GM21367 (cell line): ENCODE results near the gene SF3A2.

Experiments
- ATAC-seq: cut with Tn5 transposase; IDR thresholded peaks from one replicate; pipeline ENCODE4 v1.9.1; 2021; ENCODE audit not compliant: unreplicated experiment

Gene SF3A2

DNA sequence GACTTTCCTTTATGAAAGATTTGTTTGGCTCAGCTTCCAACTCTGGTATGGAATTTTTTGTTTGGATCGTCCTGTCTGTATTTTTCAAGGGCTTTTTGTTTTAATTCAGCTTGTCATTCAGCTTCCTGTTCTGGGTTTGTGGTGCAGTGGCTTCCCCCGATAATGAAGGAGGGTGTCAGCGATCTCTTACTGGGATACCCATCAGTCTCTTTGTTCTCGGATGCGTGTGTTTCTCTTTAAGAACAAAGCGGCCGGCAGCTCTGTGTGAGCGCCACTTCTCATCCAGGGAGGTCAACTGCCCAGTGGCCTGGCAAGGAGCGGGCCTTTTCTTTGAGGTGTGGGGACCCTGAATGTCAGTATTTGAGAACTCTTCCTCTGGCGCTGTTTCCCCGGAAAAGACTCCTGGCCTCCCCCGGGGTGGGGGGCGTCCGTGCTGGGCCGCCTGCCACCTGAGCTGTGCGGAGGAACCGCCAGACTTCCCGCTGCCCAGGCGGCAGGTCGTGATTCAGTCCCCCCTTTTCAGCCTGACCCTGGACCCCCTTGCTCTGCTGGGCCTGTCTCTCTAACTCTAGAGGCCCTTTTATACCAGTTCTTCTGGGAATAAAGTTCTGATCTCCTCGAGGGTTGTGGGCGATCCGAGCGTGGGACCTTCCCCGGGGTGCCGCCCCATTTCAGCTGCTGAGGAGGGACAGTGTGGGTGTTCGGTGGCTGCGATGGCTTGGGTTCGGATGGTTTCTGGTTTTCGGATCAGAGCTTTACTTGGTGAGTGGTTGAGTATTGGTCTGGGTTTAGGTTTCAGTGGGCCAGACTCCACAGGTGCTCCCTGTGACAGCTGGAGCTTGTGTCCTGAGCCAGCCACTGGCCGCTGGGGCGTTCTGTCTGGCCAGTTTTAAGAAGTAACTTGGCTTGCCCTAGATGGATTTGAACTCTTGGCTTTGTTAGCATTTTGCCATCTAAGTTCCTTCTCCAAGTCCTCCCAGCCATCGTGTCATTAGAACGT, 3.4 kb downstream of the SF3A2 start:
- no peak for ATAC-seq

DNA sequence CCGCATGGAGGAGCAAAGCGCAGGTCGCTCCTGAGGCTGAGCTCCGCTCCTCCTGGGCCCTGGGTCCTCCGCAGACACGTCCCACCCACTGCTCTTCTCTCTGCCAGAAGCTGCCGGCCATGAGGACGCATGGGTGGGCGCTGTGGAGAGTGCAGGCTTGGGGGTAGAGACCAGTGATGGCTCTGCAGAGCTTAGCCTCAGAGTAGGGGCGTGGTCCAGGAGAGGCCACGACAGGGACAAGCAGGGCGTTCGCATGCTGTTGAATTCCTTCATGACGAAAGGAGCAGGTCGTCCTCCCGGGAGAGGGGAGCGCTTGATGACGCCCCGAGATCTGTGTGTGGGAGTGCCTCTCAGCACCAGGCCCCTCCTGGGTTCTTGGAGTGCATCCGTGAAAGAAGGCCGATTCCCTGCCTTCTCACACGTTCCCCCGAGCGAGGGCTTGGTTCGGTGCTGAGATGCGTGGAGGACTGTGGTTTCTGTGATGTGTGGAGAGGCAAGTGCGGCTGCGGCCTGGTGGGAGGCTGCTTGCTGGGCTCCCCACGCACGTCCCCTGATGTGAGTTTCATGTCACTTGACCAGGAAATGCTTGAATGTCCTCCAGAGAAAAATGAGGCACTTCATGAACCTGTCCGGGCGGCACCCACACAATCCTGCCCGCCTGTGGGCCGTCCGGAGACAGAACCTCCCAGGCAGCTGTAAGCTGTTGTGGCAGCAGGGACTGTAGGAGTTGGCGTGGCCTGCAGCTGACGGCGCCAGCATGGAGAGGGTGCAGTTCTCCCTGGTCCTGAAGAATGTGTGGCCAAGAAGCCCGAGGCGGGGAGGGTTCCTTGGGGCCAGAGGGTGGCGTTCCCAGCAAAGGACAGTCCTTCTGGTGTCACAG, 4.5 kb downstream of the SF3A2 start:
- ATAC-seq, result no peak

DNA sequence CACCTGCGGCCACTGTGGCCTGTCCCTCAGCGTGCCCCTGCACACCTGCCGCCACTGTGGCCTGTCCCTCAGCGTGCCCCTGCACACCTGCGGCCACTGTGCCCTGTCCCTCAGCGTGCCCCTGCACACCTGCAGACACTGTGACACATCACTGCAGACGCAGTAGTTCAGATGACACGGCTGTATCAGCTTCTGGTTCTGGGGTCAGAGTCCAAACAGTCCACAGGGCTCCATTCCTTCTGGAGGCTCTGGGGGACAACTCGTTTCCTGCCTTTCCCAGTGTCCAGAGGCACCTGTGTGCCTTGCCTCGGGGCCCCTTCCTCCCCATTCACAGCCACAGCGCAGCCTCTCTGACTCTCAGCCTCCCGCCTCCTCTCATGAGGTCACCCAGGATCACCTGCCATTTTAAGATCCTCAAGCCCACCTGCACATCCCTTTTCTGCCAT, 5.5 kb downstream of the SF3A2 start:
- no peak for ATAC-seq

DNA sequence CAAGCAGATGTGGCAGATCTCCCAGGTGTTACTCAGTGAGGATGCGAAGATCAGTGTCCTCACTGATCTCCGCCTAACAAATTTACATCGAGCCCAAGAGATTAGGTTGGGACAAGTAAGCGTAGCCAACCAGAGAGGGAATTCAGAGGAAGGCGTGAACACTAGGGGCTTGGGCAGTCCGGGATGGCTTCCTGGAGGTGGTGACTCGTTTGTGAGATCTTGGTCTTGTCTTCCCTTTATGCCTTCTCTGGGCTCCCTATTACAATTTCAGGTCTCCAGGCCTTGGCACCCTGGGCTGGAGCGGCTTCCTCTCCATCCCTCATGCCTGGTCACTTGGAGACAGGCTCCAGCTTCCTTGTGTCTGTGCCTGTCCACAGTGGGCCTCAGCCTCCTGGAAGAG, 6.2 kb downstream of the SF3A2 start:
- no peak for ATAC-seq

DNA sequence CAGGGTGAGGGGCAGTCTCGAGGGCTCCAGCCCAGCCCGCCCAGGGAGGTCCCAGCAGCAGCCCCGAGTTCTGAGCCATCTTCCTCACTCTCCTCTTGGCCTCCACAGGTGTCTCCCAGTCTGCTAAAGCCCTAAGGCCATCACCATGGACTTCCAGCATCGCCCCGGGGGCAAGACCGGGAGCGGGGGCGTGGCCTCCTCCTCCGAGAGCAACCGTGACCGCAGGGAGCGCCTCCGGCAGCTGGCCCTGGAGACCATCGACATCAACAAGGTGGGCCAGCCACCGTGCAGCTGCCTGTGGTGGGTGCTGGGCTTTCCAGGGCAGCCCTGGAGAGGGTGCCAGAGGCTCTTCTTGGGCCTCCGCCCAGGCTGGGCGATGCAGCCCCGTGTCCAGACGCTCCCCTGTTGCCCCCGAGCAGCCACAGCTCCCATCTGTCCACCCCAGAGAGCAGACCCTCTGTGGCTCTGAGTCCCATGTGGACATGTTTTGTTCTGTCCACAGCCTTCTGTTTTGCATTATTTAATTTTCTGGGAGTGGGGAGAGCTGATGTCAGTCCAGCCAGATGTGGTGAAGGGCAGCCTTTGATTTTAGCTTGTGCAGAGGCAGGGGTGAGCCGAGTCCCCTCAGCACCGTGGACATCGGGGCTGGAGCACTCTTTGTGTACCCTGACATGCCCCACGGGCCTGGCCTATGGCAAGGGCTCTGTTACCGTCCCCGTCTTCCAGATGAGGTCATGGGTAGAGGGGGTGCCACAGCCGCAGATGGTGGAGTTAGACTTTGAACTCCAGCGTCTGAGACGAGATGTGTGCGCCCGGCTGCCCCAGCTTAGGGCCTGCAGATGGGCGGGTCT, 6.9 kb downstream of the SF3A2 start:
- ATAC-seq, result no peak

DNA sequence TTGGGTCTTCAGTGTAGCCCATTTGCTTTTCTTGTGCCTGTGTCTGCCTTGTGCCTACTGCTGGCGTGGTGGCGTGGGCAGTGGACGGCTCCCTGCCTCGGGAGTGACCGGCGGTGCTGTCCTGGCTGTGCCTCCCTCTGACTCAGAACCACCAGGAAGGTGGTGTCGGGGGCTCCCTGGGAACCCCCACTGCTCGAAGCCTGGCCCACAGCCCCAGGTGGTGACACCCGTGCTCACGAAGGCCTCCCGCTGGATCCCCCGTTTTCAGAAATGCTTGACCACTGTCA, 7.4 kb downstream of the SF3A2 start:
- no peak for ATAC-seq

DNA sequence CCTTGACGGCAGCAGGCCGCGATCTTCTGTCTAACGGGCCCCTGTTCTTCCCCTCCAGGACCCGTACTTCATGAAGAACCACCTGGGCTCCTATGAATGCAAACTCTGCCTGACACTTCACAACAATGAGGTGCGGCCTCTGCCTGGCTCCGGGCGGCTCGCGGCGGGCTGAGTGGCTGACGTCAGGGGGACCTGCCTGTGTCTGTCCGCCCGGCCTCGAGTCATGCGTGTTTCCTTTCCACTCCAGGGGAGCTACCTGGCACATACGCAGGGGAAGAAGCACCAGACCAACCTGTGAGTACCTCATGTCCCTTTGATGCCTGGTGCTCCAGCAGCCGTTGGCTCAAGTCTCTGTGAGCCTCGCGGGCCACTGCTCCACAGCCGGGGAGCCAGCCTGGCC, 7.9 kb downstream of the SF3A2 start:
- no peak for ATAC-seq

DNA sequence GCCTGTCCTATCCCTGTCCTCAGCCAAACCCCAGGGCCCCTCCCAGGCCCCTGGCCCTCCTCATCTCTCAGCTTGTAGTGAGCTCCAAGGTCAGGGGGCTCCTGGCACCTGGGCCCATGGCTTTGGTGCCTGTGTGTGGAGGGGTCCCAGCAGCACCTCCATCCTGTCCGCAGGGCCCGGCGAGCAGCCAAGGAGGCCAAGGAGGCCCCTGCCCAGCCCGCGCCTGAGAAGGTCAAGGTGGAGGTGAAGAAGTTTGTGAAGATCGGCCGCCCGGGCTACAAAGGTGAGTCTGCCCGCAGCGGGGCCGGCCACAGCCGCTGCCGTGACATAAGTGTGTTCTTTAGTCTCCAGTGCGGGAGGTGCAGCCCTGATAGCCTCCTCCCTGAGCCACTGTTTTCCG, 8.6 kb downstream of the SF3A2 start:
- no peak for ATAC-seq

DNA sequence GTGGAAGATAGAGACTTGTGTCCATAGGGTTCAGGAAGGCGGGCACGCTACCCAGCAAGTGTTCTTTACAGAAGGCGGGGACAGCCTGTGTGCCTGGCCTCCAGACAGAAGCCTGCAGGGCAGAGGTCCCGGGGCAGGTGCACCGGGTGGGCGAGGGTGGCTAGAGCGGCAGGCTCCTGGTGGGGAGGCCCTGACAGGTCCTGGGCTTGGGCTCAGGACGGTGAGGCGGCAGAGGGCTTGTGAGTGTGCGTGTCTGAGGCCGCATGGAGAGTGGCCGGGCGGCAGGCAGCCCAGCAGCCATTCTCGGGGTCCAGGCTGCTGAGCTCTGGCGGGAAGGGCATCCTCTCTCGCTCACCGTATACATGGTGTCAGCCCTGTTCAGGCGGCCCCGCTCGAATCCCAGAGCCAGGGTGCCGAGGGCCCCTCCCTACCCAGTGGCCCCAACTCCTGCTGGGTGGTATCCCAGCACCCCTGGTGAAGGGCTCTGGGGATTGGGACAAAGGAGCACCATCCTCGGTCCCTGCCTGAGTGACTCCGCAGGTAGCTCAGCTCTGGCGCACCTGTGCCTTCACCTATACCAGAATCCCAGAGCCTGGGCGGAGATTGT, 9.5 kb downstream of the SF3A2 start:
- no peak for ATAC-seq

DNA sequence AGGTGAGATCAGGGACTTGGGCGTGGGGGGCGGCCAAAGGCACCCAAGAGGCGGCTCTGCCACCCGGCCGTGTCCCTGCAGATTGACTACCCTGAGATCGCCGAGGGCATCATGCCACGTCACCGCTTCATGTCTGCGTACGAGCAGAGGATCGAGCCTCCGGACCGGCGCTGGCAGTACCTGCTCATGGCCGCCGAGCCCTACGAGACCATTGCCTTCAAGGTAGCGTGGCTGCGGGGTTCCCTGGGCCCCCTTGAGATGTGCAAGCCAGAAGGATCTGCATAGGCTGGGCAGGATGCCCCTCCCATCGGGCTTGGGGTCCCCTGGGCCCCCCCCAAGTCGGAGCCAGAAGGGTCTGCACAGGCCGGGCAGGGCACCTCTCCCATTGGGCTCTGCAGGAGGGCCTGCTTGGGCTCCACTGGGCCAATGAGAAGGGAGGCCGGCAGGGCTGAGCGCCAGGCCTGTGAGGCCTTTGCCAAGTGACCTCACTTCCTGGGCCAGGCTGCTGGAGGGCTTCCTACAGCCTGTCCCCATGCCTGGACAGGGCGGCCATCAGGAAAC, 10.3 kb downstream of the SF3A2 start:
- ATAC-seq, result no peak

DNA sequence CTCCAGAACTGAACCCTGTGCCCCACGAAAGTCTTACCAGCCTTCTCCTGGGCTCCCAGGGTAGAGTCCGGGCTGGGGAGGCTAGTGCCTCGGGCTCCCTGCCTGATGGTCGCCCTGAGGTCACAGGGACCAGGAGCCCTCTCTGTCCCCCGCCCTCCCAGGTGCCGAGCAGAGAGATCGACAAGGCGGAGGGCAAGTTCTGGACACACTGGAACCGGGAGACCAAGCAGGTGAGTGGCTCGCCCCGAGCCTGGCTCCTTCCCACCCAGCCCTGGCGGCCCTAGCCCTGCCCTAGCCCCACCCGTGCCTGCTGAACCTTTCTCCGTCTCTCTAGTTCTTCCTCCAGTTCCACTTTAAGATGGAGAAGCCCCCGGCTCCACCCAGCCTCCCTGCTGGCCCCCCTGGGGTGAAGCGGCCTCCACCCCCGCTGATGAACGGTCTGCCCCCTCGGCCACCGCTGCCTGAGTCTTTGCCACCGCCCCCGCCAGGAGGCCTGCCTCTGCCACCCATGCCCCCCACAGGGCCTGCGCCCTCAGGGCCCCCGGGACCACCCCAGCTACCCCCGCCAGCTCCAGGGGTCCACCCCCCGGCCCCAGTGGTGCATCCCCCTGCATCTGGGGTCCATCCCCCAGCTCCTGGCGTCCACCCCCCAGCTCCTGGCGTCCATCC, 10.9 kb downstream of the SF3A2 start:
- ATAC-seq, result no peak

DNA sequence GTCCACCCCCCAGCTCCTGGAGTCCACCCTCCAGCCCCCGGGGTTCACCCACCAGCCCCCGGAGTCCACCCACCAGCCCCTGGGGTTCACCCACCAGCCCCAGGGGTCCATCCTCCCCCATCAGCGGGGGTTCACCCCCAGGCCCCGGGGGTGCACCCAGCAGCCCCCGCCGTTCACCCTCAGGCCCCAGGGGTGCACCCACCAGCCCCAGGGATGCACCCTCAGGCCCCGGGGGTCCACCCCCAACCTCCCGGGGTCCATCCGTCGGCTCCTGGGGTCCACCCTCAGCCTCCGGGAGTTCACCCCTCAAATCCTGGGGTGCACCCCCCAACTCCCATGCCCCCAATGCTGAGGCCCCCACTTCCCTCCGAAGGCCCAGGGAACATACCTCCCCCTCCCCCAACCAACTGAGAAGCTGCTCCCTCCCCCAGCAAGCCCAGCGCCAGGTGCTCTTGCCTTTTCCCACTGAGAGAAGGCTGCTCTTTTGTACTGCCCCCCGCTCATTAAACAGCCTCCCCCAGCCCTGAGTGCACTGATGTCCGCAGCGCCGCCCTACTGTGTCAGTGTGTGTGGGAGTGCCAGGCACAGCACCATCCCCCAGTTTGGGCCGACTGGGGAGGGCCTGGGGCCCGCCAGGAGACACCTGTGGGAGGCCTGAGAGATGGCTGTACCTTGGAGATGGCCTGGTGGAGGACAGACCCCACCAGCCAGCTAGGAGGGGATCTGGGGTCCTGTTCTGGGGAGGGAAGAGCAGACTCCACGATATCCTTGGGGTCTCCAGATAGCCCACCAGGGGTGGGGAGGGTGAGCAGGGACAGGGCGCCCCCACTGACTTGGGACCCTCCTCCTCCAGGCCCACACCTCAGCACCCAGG, 11.7 kb downstream of the SF3A2 start:
- ATAC-seq, result no peak

DNA sequence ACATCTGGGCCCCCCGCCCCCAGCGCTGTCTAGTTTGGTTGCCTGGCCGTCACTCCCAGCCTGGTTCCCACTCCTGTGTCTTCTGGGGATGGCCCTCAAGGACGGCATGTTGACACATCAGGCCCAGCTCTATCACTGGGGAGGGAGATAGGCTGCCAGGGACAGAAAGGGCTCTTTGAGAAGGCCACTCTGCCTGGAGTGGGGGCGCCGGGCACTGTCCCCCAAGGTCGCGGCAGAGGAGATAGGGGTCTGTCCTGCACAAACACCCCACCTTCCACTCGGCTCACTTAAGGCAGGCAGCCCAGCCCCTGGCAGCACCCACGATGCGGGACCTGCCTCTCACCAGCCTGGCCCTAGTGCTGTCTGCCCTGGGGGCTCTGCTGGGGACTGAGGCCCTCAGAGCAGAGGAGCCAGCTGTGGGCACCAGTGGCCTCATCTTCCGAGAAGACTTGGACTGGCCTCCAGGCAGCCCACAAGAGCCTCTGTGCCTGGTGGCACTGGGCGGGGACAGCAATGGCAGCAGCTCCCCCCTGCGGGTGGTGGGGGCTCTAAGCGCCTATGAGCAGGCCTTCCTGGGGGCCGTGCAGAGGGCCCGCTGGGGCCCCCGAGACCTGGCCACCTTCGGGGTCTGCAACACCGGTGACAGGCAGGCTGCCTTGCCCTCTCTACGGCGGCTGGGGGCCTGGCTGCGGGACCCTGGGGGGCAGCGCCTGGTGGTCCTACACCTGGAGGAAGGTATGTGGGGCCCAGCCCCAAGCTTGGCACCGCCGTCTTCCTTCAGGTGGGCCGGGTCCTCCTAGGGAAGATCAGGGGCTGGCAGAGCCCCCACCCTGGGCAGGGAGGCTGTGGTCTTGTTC, 12.6 kb downstream of the SF3A2 start, which contains the start of gene AMH:
AMH (plus strand) TSS at position 314 of the 857 bp plus-strand sequence; CDS start at position 324, 10 bp downstream.
- no peak for ATAC-seq

DNA sequence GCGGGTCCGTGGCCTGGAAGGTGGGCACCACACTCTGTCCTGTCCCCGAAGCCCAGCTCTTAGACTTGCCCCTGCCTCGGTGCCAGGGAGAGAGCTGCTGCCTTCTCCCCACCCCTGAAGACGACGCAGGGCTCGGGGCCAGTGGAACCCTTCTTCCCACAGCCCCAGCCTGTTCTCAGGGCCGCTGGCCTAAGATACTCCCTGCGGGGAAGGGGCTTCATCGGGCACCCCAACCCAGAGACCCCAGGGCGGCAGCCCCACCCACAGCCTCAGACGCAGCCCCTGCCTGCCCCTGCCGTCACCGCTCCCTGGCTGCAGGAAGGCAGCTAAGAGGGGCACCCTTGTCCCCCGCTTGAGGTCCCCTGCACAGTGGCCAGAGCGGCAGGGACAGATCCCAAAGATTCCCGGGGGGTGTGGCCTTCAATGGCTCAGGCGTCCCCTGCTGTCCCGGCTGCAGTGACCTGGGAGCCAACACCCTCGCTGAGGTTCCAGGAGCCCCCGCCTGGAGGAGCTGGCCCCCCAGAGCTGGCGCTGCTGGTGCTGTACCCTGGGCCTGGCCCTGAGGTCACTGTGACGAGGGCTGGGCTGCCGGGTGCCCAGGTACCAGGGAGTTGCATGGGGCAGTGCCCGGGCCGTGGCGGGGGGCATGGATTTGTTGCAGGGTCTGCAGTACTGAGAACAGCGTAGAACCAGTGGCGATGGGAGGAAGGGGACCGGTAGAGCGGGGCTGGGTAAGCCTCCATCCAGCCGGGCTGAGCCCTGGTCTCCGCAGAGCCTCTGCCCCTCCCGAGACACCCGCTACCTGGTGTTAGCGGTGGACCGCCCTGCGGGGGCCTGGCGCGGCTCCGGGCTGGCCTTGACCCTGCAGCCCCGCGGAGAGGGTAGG, 13.5 kb downstream of the SF3A2 start:
- no peak for ATAC-seq

DNA sequence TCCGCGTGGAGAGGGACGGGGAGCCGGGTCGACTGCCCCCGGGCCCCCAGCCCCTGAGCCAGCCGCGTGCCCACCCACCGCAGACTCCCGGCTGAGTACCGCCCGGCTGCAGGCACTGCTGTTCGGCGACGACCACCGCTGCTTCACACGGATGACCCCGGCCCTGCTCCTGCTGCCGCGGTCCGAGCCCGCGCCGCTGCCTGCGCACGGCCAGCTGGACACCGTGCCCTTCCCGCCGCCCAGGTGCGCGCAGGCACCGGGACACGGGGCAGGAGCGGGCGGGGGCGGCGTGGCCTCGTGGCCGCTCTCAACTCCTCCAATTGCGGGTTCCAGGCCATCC, 14.1 kb downstream of the SF3A2 start:
- no peak for ATAC-seq

DNA sequence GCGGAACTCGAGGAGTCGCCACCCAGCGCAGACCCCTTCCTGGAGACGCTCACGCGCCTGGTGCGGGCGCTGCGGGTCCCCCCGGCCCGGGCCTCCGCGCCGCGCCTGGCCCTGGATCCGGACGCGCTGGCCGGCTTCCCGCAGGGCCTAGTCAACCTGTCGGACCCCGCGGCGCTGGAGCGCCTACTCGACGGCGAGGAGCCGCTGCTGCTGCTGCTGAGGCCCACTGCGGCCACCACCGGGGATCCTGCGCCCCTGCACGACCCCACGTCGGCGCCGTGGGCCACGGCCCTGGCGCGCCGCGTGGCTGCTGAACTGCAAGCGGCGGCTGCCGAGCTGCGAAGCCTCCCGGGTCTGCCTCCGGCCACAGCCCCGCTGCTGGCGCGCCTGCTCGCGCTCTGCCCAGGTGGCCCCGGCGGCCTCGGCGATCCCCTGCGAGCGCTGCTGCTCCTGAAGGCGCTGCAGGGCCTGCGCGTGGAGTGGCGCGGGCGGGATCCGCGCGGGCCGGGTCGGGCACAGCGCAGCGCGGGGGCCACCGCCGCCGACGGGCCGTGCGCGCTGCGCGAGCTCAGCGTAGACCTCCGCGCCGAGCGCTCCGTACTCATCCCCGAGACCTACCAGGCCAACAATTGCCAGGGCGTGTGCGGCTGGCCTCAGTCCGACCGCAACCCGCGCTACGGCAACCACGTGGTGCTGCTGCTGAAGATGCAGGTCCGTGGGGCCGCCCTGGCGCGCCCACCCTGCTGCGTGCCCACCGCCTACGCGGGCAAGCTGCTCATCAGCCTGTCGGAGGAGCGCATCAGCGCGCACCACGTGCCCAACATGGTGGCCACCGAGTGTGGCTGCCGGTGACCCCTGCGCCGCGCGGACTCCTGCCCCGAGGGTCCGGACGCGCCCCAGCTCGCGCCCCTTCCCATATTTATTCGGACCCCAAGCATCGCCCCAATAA, 14.8 kb downstream of the SF3A2 start:
- no peak for ATAC-seq
